Neural cell (in vitro differentiated cells): ENCODE data around the gene PHACTR3. TPM values are rescaled to one million over a fixed set of nuclear protein-coding genes. Genes with fewer than 3 reads are reported as not detected.

Experiments
- H2AFZ ChIP-seq: fragments of 200-600, 300-800 bp; sonication (generic), shearing (Covaris generic); 2 replicates; pipeline ENCODE4 v1.6.0; 2014; ENCODE audit warnings: low read depth, mild to moderate bottlenecking, antibody characterized with exemption, low read length, moderate library complexity
- H3F3A ChIP-seq: fragments of 200-600 bp; shearing (Covaris generic); 2 replicates; pipeline ENCODE4 v1.6.1; 2016; ENCODE audit warnings: mild to moderate bottlenecking, moderate library complexity, mixed read lengths, antibody characterized with exemption, low read length; ENCODE audit not compliant: insufficient read depth, poor library complexity, severe bottlenecking
- H3K27ac ChIP-seq: fragments of 200-600, 300-800 bp; sonication (generic), shearing (Covaris generic); 2 replicates; pipeline ENCODE4 v1.5.1; 2014; ENCODE audit warnings: mild to moderate bottlenecking, low read length, moderate library complexity
- H3K27me3 ChIP-seq: fragments of 300-800, 200-600 bp; sonication (generic), shearing (Covaris generic); 2 replicates; pipeline ENCODE4 v1.6.0; 2014; ENCODE audit warnings: mild to moderate bottlenecking, low read depth, low read length, moderate library complexity; ENCODE audit not compliant: insufficient read depth
- H3K36me3 ChIP-seq: fragments of 300-800, 200-600 bp; sonication (generic), shearing (Covaris generic); 2 replicates; pipeline ENCODE4 v1.5.1; 2014; ENCODE audit warnings: mild to moderate bottlenecking, antibody characterized with exemption, low read length, moderate library complexity; ENCODE audit not compliant: insufficient read depth
- H3K4me2 ChIP-seq: fragments of 300-800, 200-600 bp; sonication (generic), shearing (Covaris generic); 2 replicates; pipeline ENCODE4 v1.6.0; 2014; ENCODE audit warnings: mild to moderate bottlenecking, low read length
- H3K4me3 ChIP-seq: fragments of 300-800, 200-600 bp; sonication (generic), shearing (Covaris generic); 2 replicates; pipeline ENCODE4 v1.5.1; 2014; ENCODE audit warnings: mild to moderate bottlenecking, low read length, moderate library complexity
- H3K79me2 ChIP-seq: fragments of 200-600 bp; shearing (Covaris generic); replicated peaks from 2 replicates; pipeline ENCODE4 v1.6.0; 2014; ENCODE audit warnings: mild to moderate bottlenecking, low read length, moderate library complexity; ENCODE audit not compliant: insufficient read depth
- H3K9ac ChIP-seq: fragments of 300-800, 200-600 bp; sonication (generic), shearing (Covaris generic); 2 replicates; pipeline ENCODE4 v1.6.1; 2016; ENCODE audit warnings: mild to moderate bottlenecking, low read length, mixed read lengths
- H3K9me2 ChIP-seq: fragments of 200-600 bp; shearing (Covaris generic); 2 replicates; pipeline ENCODE4 v1.6.1; 2016; ENCODE audit warnings: mild to moderate bottlenecking, low read length, mixed read lengths; ENCODE audit not compliant: insufficient read depth
- H3K9me3 ChIP-seq: fragments of 200-600, 300-800 bp; sonication (generic), shearing (Covaris generic); 2 replicates; pipeline ENCODE4 v1.6.1; 2016; ENCODE audit warnings: mild to moderate bottlenecking, mixed run types, low read length, moderate library complexity, mixed read lengths
- H4K20me1 ChIP-seq: fragments of 200-600 bp; shearing (Covaris generic); 2 replicates; pipeline ENCODE4 v1.6.1; 2016; ENCODE audit warnings: mild to moderate bottlenecking, mixed run types; ENCODE audit not compliant: insufficient read depth
- CTCF ChIP-seq: fragments of 450-650 bp; IDR thresholded peaks from 2 replicates; pipeline ENCODE4 v1.5.1; 2014; ENCODE audit warnings: antibody characterized with exemption, mild to moderate bottlenecking, moderate library complexity; ENCODE audit not compliant: poor library complexity, severe bottlenecking
- EP300 ChIP-seq: fragments of 450-650 bp; conservative IDR thresholded peaks from 2 replicates; pipeline ENCODE4 v1.6.1; 2014; ENCODE audit warnings: antibody characterized with exemption, mild to moderate bottlenecking, moderate library complexity; ENCODE audit not compliant: poor library complexity, severe bottlenecking
- EZH2 ChIP-seq: fragments of 200-600, 300-800 bp; shearing (Covaris generic), sonication (generic); IDR thresholded peaks from 2 replicates; pipeline ENCODE4 v1.6.1; 2014; ENCODE audit warnings: antibody characterized with exemption, low read length, borderline replicate concordance, mild to moderate bottlenecking; ENCODE audit not compliant: insufficient read depth, poor library complexity, severe bottlenecking
- MXI1 ChIP-seq: fragments of 450-650 bp; conservative IDR thresholded peaks from 2 replicates; pipeline ENCODE4 v1.6.1; 2014; ENCODE audit warnings: antibody characterized with exemption, mild to moderate bottlenecking; ENCODE audit not compliant: poor library complexity, severe bottlenecking
- POLR2AphosphoS5 ChIP-seq: IDR thresholded peaks from 2 replicates; pipeline ENCODE4 v1.6.1; 2012
- RAD21 ChIP-seq: fragments of 450-650 bp; conservative IDR thresholded peaks from 2 replicates; pipeline ENCODE4 v1.6.1; 2014; ENCODE audit warnings: antibody characterized with exemption, mild to moderate bottlenecking, moderate library complexity
- REST ChIP-seq: IDR thresholded peaks from 2 replicates; pipeline ENCODE4 v1.6.1; 2012; ENCODE audit warnings: borderline replicate concordance
- SMC3 ChIP-seq: fragments of 450-650 bp; conservative IDR thresholded peaks from 2 replicates; pipeline ENCODE4 v1.6.1; 2014; ENCODE audit warnings: antibody characterized with exemption, mild to moderate bottlenecking, moderate library complexity; ENCODE audit not compliant: poor library complexity
- TAF1 ChIP-seq: IDR thresholded peaks from 2 replicates; pipeline ENCODE4 v1.6.1; 2012; ENCODE audit warnings: low read depth
- polyA plus RNA-seq: library from polyadenylated mRNA; depleted of rRNA; stranded (reverse); fragments of >200 nt; gene quantifications from 2 replicates; pipeline ENCODE4 v1.2.3, GENCODE V29; 2014

Gene PHACTR3
- polyA plus RNA-seq, 1 donor from 2014 or later: 1.3 TPM

- TF ChIP-seq REST (no peak), SMC3 (no peak), POLR2AphosphoS5 (no peak), EP300 (no peak), EZH2 (no peak), MXI1 (no peak), RAD21 (no peak)
- H3K27ac ChIP-seq: no peak overlapping the region
- no peaks in the 10 kb centered on the region for H3K27me3 ChIP-seq
- no peaks in the 10 kb centered on the region for H3K79me2 ChIP-seq
- H3K4me2 ChIP-seq: no peak overlapping the region
- H3K9me2 ChIP-seq: no peaks in the 10 kb centered on the region
- H3K9ac ChIP-seq: no peak overlapping the region
- H3K4me3 ChIP-seq: no peak overlapping the region
- H2AFZ ChIP-seq: no peak overlapping the region
- H3F3A ChIP-seq: no peaks in the 10 kb centered on the region
- peaks cover 4% of the 10 kb centered on the region for H3K9me3 ChIP-seq
- H3K36me3 ChIP-seq: no peaks in the 10 kb centered on the region
- no peaks in the 10 kb centered on the region for H4K20me1 ChIP-seq
These were observed 213.7 kb downstream of the PHACTR3 start for GRCh38 chr20:59817846-59818615.

- Histone ChIP-seq H3K27me3 (no peaks in the 10 kb centered on the region), H3K9me2 (no peaks in the 10 kb centered on the region), H3K4me3 (no peak overlapping the region), H3F3A (no peaks in the 10 kb centered on the region), H4K20me1 (no peaks in the 10 kb centered on the region), H2AFZ (no peak overlapping the region), H3K9ac (no peak overlapping the region), H3K36me3 (no peaks in the 10 kb centered on the region), H3K27ac (no peak overlapping the region), H3K79me2 (no peaks in the 10 kb centered on the region), H3K9me3 (peaks cover 4% of the 10 kb centered on the region), H3K4me2 (no peak overlapping the region)
- TF ChIP-seq CTCF (no peak), EP300 (no peak), TAF1 (no peak), REST (no peak), EZH2 (no peak), SMC3 (no peak), POLR2AphosphoS5 (no peak), MXI1 (no peak), RAD21 (no peak)
These were observed 214.6 kb downstream of the PHACTR3 start for GRCh38 chr20:59818911-59819310.
